ENCODE results near the gene DNAH8. TPM values are rescaled to one million over a fixed set of nuclear protein-coding genes. Genes with fewer than 3 reads are reported as not detected.

DNAH8 gene
- total RNA-seq, 1 donor from 2014 or later, result 14.6 TPM

DNA sequence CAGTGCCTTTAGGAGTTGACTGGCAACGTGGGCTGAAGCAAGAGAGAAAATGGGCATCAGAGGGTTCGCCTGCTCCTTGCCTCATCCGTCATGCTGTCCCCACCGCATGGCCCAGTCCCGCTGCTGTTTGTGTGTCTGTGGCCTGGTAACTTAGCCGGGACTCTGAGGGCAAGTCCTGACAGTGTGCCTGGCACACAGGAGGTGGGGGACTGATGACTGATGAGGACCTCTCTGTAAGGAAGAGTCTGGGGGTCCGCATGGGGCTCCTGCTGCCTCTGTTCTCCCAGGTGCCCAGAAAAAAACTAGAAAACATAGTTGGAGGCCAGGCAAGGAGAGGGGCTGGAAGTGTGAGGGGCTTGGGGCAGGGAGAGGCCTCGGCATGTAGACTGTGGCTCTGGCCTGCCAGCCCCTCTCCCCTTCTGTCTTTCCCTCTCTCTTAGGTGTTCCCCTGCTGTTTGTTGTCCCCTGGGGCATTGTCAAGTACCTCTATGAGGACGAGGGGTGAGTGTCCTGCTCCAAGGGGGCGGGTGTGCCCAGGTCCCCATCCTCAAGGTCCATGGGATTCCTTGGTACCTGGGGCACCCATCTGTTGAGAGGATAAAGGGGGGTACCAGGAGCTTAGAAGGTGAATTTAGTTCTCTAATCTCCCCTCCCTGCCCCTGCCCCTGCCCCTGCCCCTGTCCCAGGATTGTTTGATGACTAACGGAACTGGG, 362.9 kb downstream of the DNAH8 start:
- no peaks in the 10 kb centered on the region for H3K9me3 ChIP-seq (ENCODE audit: control insufficient read depth in 3 of 3, low read length in 3 of 3)
- H3K27me3 ChIP-seq (ENCODE audit: control insufficient read depth in 3 of 3, insufficient read depth in 3 of 3, low read length in 3 of 3), result peaks cover 0 to 15% (median 0%) of the 10 kb centered on the region in 3 donors
- H3K4me3 ChIP-seq (ENCODE audit: low read length in 3 of 3), result no peak overlapping the region
- no peaks in the 10 kb centered on the region for H3K36me3 ChIP-seq (ENCODE audit: control insufficient read depth in 3 of 3, insufficient read depth in 3 of 3, low read length in 3 of 3)
- H3K9ac ChIP-seq (ENCODE audit: low read depth in 1 of 3, low read length in 3 of 3), result no peak overlapping the region
- no peaks in the 10 kb centered on the region for H3K4me1 ChIP-seq (ENCODE audit: control insufficient read depth in 3 of 3, insufficient read depth in 3 of 3, low read length in 3 of 3)
- no peak overlapping the region for H3K27ac ChIP-seq (ENCODE audit: low read depth, low read length)

DNA sequence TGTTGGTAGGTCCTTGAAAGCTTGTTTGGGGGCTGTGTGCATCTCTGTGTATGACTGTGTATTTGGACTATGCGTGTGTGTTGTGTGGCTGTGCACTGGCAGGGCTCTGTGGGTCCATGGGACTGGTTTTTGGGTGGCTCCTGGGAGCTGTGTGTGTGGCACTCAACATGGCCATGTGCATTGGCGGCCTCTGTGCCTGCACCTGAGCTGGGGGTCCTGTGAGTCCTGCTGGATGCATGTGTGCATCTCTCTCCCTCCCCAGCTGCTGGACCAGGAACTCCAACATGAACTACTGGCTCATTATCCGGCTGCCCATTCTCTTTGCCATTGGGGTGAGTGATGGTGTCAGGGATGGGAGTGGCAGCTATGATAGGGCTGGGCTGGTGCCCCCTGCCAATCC, 363.6 kb downstream of the DNAH8 start:
- no peak overlapping the region for H3K27ac ChIP-seq (ENCODE audit: low read depth, low read length)
- peaks cover 0 to 16% (median 1%) of the 10 kb centered on the region in 3 donors for H3K27me3 ChIP-seq (ENCODE audit: control insufficient read depth in 3 of 3, insufficient read depth in 3 of 3, low read length in 3 of 3)
- H3K9ac ChIP-seq (ENCODE audit: low read depth in 1 of 3, low read length in 3 of 3), result no peak overlapping the region
- H3K4me3 ChIP-seq (ENCODE audit: low read length in 3 of 3), result no peak overlapping the region
- H3K36me3 ChIP-seq (ENCODE audit: control insufficient read depth in 3 of 3, insufficient read depth in 3 of 3, low read length in 3 of 3), result no peaks in the 10 kb centered on the region
- H3K4me1 ChIP-seq (ENCODE audit: control insufficient read depth in 3 of 3, insufficient read depth in 3 of 3, low read length in 3 of 3), result no peaks in the 10 kb centered on the region
- no peaks in the 10 kb centered on the region for H3K9me3 ChIP-seq (ENCODE audit: control insufficient read depth in 3 of 3, low read length in 3 of 3)

DNA sequence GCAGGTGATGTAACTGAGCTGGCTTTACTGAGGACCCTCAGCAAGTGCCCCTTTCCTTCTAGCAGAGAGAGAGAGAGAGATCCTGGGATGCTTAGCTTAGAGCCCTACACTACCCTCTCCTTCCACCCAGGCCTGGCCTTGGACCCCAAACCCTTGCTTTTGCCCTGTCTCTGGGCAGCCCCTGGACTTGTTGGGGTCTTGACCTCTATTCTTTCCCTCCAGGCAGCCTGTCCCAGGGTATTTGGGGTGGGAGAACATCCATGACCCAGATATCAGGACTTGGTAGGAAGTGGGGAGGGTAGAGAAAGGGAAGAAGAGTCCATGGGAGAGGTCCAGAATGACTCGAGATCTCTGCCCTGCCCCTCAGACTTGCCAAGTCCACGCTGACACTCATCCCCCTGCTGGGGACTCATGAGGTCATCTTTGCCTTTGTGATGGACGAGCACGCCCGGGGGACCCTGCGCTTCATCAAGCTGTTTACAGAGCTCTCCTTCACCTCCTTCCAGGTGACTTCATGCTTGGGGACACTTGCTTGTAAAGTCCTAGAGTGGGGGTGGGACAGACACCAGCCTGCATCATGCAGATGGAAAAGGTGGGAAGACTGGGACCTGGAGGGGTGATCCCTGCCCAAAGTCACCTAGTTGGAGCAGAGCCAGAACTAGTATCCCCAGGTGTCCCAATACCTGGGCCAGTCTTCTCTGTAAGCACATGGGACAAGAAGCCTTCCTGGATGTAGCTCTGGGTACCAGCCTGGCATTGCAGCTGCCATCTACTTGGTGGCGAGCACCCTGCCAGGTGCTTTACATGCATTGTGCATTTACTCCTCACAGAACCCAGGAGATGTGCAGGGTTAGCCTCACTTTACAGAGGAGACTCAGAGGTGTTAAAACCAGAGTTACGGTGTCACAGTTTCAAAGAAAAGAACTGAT, 364.4 kb downstream of the DNAH8 start:
- H3K9me3 ChIP-seq (ENCODE audit: control insufficient read depth in 3 of 3, low read length in 3 of 3), result no peaks in the 10 kb centered on the region
- no peaks in the 10 kb centered on the region for H3K36me3 ChIP-seq (ENCODE audit: control insufficient read depth in 3 of 3, insufficient read depth in 3 of 3, low read length in 3 of 3)
- H3K9ac ChIP-seq (ENCODE audit: low read depth in 1 of 3, low read length in 3 of 3), result no peak overlapping the region
- H3K27me3 ChIP-seq (ENCODE audit: control insufficient read depth in 3 of 3, insufficient read depth in 3 of 3, low read length in 3 of 3), result peaks cover 0 to 21% (median 5%) of the 10 kb centered on the region in 3 donors
- H3K4me3 ChIP-seq (ENCODE audit: low read length in 3 of 3), result no peak overlapping the region
- no peak overlapping the region for H3K27ac ChIP-seq (ENCODE audit: low read depth, low read length)
- peaks cover 0 to 1% (median under 1%) of the 10 kb centered on the region in 3 donors for H3K4me1 ChIP-seq (ENCODE audit: control insufficient read depth in 3 of 3, insufficient read depth in 3 of 3, low read length in 3 of 3)

Small RNA genes lying within 50 kb of the gene (small RNA-seq; reads per million reads assigned to genes)
- gene AL034345.1 (not detected), gene RF00393 (not detected)

Other genes starting within 250 kb of the DNAH8 start
- 17.2 TPM for gene BTBD9, start 75.4 kb upstream of the DNAH8 start, total RNA-seq
- 95.0 TPM for gene GLO1, start 12.2 kb upstream of the DNAH8 start, total RNA-seq

All from skeletal muscle tissue (tissue), 5 donors.